Coronary artery (tissue), 2 donors: Measurements from ENCODE around the gene PADI2.
A peak's percentile ranks its signal among the peaks of the same experiment; 100 is the strongest.

Experiments
- DNase-seq: peaks from one replicate; pipeline ENCODE4 v3.0.0-alpha.2; 2017; ENCODE audit warnings: low spot score
- H3K27ac ChIP-seq, 2 donors: fragments of 200-600 bp; sonication (generic); one replicate each; pipeline ENCODE4 v1.5.1; 2016 to 2019
- H3K4me3 ChIP-seq: fragments of 200-600 bp; sonication (generic); 2 replicates; pipeline ENCODE4 v1.5.1; 2016; ENCODE audit warnings: mild to moderate bottlenecking, moderate library complexity
- TF ChIP-seq, protein P1 (sequence below): fragments of 200-600 bp; sonication (generic); IDR thresholded peaks from one replicate; pipeline ENCODE4 v1.5.1; 2019; ENCODE audit warnings: antibody characterized with exemption

The PADI2 gene

DNA sequence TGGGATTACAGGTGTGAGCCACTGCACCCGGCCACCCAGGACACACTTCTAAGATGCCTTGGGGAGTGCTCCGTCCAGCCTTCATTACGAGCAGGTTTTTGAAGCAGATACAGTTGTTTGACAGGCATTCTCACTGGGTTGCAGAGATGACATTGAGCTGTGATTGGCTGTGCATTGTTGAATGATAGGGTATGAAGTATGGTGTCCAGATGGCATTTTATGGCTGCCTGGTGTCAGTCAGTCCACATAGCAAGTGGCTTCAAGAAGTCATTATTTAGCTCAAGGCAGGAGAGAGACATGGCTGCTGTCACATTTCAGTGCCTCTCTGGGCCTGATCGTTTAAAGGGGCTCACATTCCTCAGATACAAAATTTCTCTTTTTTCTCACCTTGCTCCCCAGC lies 14.8 kb upstream of the PADI2 start:
- H3K4me3 ChIP-seq, result no peak overlapping the region
- no peak for DNase-seq
- H3K27ac ChIP-seq, result no peak overlapping the region
- TF ChIP-seq, protein P1, sequence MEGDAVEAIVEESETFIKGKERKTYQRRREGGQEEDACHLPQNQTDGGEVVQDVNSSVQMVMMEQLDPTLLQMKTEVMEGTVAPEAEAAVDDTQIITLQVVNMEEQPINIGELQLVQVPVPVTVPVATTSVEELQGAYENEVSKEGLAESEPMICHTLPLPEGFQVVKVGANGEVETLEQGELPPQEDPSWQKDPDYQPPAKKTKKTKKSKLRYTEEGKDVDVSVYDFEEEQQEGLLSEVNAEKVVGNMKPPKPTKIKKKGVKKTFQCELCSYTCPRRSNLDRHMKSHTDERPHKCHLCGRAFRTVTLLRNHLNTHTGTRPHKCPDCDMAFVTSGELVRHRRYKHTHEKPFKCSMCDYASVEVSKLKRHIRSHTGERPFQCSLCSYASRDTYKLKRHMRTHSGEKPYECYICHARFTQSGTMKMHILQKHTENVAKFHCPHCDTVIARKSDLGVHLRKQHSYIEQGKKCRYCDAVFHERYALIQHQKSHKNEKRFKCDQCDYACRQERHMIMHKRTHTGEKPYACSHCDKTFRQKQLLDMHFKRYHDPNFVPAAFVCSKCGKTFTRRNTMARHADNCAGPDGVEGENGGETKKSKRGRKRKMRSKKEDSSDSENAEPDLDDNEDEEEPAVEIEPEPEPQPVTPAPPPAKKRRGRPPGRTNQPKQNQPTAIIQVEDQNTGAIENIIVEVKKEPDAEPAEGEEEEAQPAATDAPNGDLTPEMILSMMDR, result no peak

DNA sequence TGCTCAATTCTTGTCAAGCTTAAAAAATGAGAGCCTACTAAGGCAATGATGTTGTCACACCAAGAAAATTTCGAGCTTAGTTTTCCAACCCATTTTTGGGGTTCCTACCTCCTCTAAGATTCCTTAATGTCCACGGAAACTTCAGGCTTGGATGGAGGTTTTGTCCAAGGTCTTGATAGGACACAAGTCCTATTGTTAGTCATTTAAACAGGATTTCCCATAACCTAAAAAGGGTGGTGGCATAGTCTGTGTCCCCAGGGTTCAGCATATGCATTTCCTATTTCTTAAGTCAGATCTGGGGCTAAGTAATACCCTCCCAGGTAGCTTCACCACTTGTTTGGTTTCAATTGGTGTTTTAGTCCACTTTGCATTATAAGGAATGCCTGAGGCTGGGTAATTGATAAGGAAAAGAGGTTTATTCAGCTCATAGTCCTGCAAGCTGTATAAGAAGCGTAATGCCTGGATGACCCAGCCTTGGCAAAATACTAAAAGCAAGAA lies 10.9 kb upstream of the PADI2 start:
- TF ChIP-seq, protein P1, result no peak
- no peak overlapping the region for H3K4me3 ChIP-seq
- no peak overlapping the region for H3K27ac ChIP-seq
- no peak for DNase-seq

DNA sequence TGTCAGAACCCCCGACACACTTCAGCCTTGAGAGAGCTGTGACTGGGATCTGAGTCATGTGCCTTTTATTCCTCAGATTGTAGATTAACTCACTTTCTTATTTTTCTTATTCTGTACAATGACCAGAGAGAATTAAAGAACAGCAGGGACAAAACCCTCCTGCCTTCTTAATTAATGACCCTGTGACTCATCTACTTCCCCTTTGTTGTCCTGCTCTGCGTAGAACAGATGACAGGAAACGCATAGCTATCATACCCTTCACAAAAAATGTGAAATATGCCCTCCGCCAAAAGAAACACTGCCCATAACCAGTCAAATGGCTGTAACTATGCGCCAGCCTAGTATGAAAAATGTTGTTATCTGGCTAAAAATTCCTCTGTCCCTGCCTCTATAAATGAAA lies 9.1 kb upstream of the PADI2 start:
- DNase-seq, result no peak
- H3K4me3 ChIP-seq, result no peak overlapping the region
- TF ChIP-seq, protein P1, result no peak

DNA sequence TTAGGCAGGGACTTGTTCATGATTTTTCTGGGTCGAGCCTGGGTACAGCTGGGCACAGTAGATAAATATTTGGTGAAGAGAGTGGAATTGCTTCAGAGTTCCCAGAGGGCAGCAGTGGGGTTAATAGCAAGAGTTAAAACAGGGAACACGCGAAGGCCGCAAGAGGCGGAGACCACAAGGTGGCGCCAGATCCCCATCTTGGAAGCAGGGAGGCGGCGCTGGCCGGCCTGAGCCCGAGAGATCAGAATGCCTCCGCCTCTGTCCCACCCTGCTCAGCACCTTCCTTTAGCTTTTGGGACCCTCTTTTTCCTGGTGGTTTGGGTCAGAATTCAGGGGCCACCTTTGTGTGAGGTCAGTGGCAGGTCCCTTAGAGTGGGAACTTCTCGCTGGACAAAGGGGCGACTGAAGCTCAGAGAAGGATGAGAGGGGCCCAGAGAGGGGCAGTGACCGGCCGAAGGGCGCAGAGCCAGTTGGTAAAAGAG lies 6.5 kb upstream of the PADI2 start:
- peak; percentile 84 for DNase-seq
- TF ChIP-seq, protein P1, result peak; percentile 87
- Histone ChIP-seq H3K27ac (no peak overlapping the region), H3K4me3 (peak overlapping the region; percentile 7)

More for the DNA sequence above, 9.1 kb upstream of the PADI2 start:
- peak overlapping the region; percentile 2 to 77 for H3K27ac ChIP-seq

DNA sequence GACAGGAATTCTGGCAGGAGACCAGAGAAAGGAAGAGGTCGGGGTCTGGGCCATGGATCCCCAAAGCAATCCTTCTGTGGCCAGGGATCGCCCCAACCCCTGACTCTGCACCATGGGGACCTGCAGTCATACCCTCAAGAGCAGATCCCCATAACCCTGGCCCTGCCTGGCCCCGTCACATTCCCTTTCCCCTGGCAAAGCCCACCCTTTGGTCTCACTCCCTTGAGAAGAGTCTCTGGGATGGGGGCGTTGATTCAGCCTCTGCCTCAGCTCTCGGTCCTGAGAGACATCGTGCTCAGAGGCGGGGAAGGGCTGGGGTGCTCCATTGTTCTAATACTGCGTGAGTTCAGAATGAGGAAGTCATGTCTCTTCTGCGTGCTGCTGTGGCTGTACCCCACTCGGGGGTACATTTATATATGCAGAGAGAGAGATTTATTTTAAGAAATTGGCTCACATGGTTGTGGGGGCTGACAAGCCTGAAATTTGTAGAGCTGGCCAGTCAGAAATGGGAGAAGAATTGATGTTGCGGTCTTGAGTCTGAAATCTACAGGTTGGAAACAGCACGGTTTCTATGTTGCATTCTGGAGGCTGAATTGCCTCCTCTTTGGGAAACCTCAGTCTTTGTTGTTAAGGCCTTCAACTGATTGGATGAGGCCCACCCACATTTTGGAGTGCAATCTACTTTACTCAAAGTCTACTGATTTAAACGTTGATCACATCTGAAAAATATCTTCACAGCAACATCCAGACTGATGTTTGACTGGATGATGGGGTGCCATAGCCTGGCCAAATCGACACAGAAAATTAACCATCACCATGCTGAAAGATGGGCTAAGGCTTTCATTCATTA lies 4.2 kb upstream of the PADI2 start:
- no peak for DNase-seq
- no peak overlapping the region for H3K4me3 ChIP-seq
- H3K27ac ChIP-seq, result no peak overlapping the region
- TF ChIP-seq, protein P1, result no peak

DNA sequence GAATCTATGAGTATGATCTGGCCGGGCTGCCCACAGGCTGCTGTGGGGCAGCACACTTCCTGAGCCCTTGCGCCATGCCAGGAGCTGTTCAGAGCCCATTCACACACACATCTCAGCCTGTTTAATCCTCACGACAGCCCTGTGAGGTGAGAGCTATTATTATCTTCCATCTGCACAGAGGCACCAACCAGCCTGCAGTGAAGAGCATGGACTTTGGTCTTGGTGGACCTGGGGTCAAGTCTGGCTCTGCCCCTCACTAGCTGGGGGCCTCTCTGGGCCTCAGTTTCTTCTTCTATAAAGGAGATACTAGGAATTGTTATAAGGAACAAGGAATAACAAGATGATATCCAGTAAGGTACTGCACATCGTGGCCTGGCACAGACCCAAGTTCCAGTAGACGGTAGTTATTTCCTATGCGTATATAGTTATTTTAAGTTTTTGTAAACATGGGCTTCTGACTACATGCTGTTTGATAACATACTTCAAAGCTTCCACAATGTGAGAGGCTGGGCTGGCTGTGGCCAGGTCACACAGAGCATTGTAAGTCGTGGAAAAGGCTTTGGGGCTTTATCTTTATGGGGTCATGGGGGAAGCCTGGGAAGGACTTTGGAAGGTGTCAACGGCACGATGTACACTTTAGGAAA lies 3.4 kb upstream of the PADI2 start:
- Histone ChIP-seq H3K4me3 (no peak overlapping the region), H3K27ac (no peak overlapping the region)
- DNase-seq, result no peak
- TF ChIP-seq, protein P1, result no peak
